ENCODE measurements around the gene ABCA13.
A peak's percentile ranks its signal among the peaks of the same experiment; 100 is the strongest.

The ABCA13 gene

DNA sequence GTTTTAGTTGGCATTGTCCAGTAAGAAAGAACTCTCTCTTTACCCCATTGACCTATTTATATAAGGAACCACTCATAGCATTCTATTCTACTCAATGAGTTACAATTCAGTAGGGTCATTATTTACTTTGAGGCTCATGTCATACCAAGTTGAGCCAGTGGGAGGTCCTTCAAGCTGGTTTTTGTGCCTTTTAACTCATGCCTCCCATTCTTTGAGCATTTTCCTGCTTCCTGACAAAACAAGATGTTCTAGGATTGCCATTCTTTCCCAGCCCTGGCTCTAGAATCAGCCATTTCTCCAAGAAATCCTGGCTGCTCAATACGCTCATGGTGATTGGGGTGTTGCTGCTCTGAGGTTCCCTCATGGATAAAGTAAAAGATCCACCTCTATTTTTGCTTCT lies 250.1 kb downstream of the ABCA13 start:
- Histone ChIP-seq H3K14ac (ENCODE audit: low read length in 2 of 2) (no peak overlapping the region), H4K8ac (ENCODE audit: low read length) (no peak overlapping the region), H2BK5ac (ENCODE audit: low read depth, low read length, poor library complexity, severe bottlenecking) (no peak overlapping the region), H3K4me1 (ENCODE audit: control insufficient read depth, insufficient read depth, low read depth, low read length) (peaks cover 2% of the 10 kb centered on the region), H3K9me3 (ENCODE audit: control insufficient read depth, low read length) (no peaks in the 10 kb centered on the region), H2AFZ (ENCODE audit: low read depth, low read length) (no peak overlapping the region), H2AK5ac (ENCODE audit: low read length, severe bottlenecking) (no peak overlapping the region), H2BK15ac (ENCODE audit: low read depth, poor library complexity, severe bottlenecking) (no peak overlapping the region), H3K18ac (ENCODE audit: low read depth in 1 of 2, low read length in 2 of 2) (no peak overlapping the region), H3K9ac (ENCODE audit: low read length) (no peak overlapping the region), H3K4me3 (ENCODE audit: insufficient read depth in 1 of 2, low read depth in 1 of 2, low read length in 2 of 2) (no peak overlapping the region), H3K36me3 (ENCODE audit: control insufficient read depth in 1 of 2, insufficient read depth in 2 of 2, low read depth in 1 of 2, low read length in 2 of 2) (no peaks in the 10 kb centered on the region), H3K4ac (ENCODE audit: low read depth in 1 of 2, low read length in 2 of 2) (no peak overlapping the region), H2BK12ac (ENCODE audit: low read length in 2 of 2) (no peak overlapping the region), H4K91ac (ENCODE audit: low read length) (no peak overlapping the region), H3K27me3 (ENCODE audit: control insufficient read depth in 1 of 2, insufficient read depth in 1 of 2, low read length in 2 of 2) (no peaks in the 10 kb centered on the region), H3K23ac (ENCODE audit: low read length in 2 of 2) (no peak overlapping the region), H3K79me1 (replicated peaks; ENCODE audit: low read length, poor library complexity, severe bottlenecking) (no peaks in the 10 kb centered on the region), H3K27ac (ENCODE audit: low read length, poor library complexity, severe bottlenecking) (peak overlapping the region; percentile 70), H3K4me2 (ENCODE audit: low read length, poor library complexity, severe bottlenecking) (no peak overlapping the region), H2BK120ac (ENCODE audit: low read depth, low read length) (no peak overlapping the region)
- peak; percentile 6 for DNase-seq
- 73% methylated on average over 1 of the region's 1 CpG for WGBS

DNA sequence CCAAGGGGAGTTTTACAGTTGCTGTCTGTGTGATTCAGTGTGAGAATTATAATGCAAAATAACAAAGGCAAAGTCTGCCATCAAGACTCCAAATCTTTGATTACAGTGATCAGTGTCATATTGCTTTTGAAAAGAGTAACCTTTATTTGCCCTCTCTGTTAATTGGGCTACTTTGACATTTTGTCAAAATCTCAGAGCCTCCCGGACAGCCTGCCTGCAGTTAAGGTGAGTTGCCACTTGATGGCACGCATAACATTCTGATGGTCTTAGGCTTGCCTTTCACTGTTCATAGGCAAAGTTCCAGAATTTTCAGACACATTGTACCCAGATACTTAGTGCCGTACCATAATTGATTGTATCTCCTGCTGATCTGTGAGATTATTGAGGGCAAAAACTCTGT lies 253.5 kb downstream of the ABCA13 start:
- no peak overlapping the region for H2BK12ac ChIP-seq (ENCODE audit: low read length in 2 of 2)
- no peaks in the 10 kb centered on the region for H3K9me3 ChIP-seq (ENCODE audit: control insufficient read depth, low read length)
- H2BK5ac ChIP-seq (ENCODE audit: low read depth, low read length, poor library complexity, severe bottlenecking): no peak overlapping the region
- H3K4me2 ChIP-seq (ENCODE audit: low read length, poor library complexity, severe bottlenecking): no peak overlapping the region
- no peak overlapping the region for H3K27ac ChIP-seq (ENCODE audit: low read length, poor library complexity, severe bottlenecking)
- H2AK5ac ChIP-seq (ENCODE audit: low read length, severe bottlenecking): no peak overlapping the region
- no peak overlapping the region for H3K14ac ChIP-seq (ENCODE audit: low read length in 2 of 2)
- no peak overlapping the region for H2BK15ac ChIP-seq (ENCODE audit: low read depth, poor library complexity, severe bottlenecking)
- H2AFZ ChIP-seq (ENCODE audit: low read depth, low read length): no peak overlapping the region
- no peak overlapping the region for H3K18ac ChIP-seq (ENCODE audit: low read depth in 1 of 2, low read length in 2 of 2)
- H3K4me1 ChIP-seq (ENCODE audit: control insufficient read depth, insufficient read depth, low read depth, low read length): peaks cover 8% of the 10 kb centered on the region
- H3K23ac ChIP-seq (ENCODE audit: low read length in 2 of 2): no peak overlapping the region
- H3K9ac ChIP-seq (ENCODE audit: low read length): no peak overlapping the region
- no peaks in the 10 kb centered on the region for H3K36me3 ChIP-seq (ENCODE audit: control insufficient read depth in 1 of 2, insufficient read depth in 2 of 2, low read depth in 1 of 2, low read length in 2 of 2)
- no peak overlapping the region for H3K4ac ChIP-seq (ENCODE audit: low read depth in 1 of 2, low read length in 2 of 2)
- no peaks in the 10 kb centered on the region for H3K79me1 ChIP-seq (replicated peaks; ENCODE audit: low read length, poor library complexity, severe bottlenecking)
- no peak for DNase-seq
- no peak overlapping the region for H3K4me3 ChIP-seq (ENCODE audit: insufficient read depth in 1 of 2, low read depth in 1 of 2, low read length in 2 of 2)
- no peak overlapping the region for H2BK120ac ChIP-seq (ENCODE audit: low read depth, low read length)
- WGBS: 56% methylated on average over 3 of the region's 3 CpGs
- no peak overlapping the region for H4K8ac ChIP-seq (ENCODE audit: low read length)
- no peaks in the 10 kb centered on the region for H3K27me3 ChIP-seq (ENCODE audit: control insufficient read depth in 1 of 2, insufficient read depth in 1 of 2, low read length in 2 of 2)
- H4K91ac ChIP-seq (ENCODE audit: low read length): no peak overlapping the region

- no peak overlapping the region for H3K4me3 ChIP-seq (ENCODE audit: insufficient read depth in 1 of 2, low read depth in 1 of 2, low read length in 2 of 2)
- no peak overlapping the region for H3K23ac ChIP-seq (ENCODE audit: low read length in 2 of 2)
- H3K9ac ChIP-seq (ENCODE audit: low read length): no peak overlapping the region
- H2BK15ac ChIP-seq (ENCODE audit: low read depth, poor library complexity, severe bottlenecking): no peak overlapping the region
- H2BK120ac ChIP-seq (ENCODE audit: low read depth, low read length): no peak overlapping the region
- H3K36me3 ChIP-seq (ENCODE audit: control insufficient read depth in 1 of 2, insufficient read depth in 2 of 2, low read depth in 1 of 2, low read length in 2 of 2): no peaks in the 10 kb centered on the region
- no peak overlapping the region for H2AK5ac ChIP-seq (ENCODE audit: low read length, severe bottlenecking)
- peaks cover 6% of the 10 kb centered on the region for H3K4me1 ChIP-seq (ENCODE audit: control insufficient read depth, insufficient read depth, low read depth, low read length)
- H3K14ac ChIP-seq (ENCODE audit: low read length in 2 of 2): no peak overlapping the region
- H3K4me2 ChIP-seq (ENCODE audit: low read length, poor library complexity, severe bottlenecking): no peak overlapping the region
- no peak overlapping the region for H3K27ac ChIP-seq (ENCODE audit: low read length, poor library complexity, severe bottlenecking)
- 78% methylated on average over 6 of the region's 6 CpGs for WGBS
- H3K79me1 ChIP-seq (replicated peaks; ENCODE audit: low read length, poor library complexity, severe bottlenecking): no peaks in the 10 kb centered on the region
- no peaks in the 10 kb centered on the region for H3K9me3 ChIP-seq (ENCODE audit: control insufficient read depth, low read length)
- no peak overlapping the region for H3K4ac ChIP-seq (ENCODE audit: low read depth in 1 of 2, low read length in 2 of 2)
- no peak overlapping the region for H2AFZ ChIP-seq (ENCODE audit: low read depth, low read length)
- H3K27me3 ChIP-seq (ENCODE audit: control insufficient read depth in 1 of 2, insufficient read depth in 1 of 2, low read length in 2 of 2): no peaks in the 10 kb centered on the region
- H4K8ac ChIP-seq (ENCODE audit: low read length): no peak overlapping the region
- no peak overlapping the region for H2BK12ac ChIP-seq (ENCODE audit: low read length in 2 of 2)
- no peak overlapping the region for H2BK5ac ChIP-seq (ENCODE audit: low read depth, low read length, poor library complexity, severe bottlenecking)
- no peak overlapping the region for H3K18ac ChIP-seq (ENCODE audit: low read depth in 1 of 2, low read length in 2 of 2)
- no peak overlapping the region for H4K91ac ChIP-seq (ENCODE audit: low read length)
- no peak for DNase-seq
Measured at GRCh38 chr7:48426331-48426965, 255.2 kb downstream of the ABCA13 start.

DNA sequence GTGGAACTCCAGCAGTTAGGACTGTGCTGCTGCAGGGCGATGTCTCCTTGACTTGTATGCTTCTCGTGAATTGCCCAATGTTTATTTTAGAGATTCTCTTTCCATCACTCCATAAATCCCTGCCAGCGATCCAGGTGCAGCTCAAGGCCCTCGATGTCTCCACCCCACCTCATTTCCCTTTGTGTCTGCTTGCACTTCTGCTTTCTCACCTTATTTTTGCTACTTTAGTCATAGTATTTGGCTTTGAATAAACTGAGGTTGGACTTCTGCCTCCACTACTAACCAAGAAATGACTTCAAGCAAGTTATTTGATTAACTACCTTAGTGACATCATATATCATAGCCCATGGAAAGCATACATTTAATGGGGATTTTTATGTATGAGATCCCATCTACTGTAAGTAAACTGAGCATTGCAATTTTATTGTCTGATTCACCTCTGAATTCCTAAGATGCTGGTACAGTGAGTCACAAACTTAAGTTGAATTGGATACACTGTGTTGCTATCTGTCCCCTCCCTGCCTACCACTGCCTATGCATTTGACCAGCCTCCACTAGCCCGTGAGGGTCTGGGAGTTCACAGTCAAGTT lies 255.8 kb downstream of the ABCA13 start:
- no peak overlapping the region for H3K9ac ChIP-seq (ENCODE audit: low read length)
- H2BK12ac ChIP-seq (ENCODE audit: low read length in 2 of 2): no peak overlapping the region
- no peak overlapping the region for H3K23ac ChIP-seq (ENCODE audit: low read length in 2 of 2)
- H3K9me3 ChIP-seq (ENCODE audit: control insufficient read depth, low read length): no peaks in the 10 kb centered on the region
- WGBS: 71% methylated on average over 5 of the region's 5 CpGs
- no peak overlapping the region for H2AFZ ChIP-seq (ENCODE audit: low read depth, low read length)
- no peak overlapping the region for H3K4me3 ChIP-seq (ENCODE audit: insufficient read depth in 1 of 2, low read depth in 1 of 2, low read length in 2 of 2)
- no peak overlapping the region for H2BK15ac ChIP-seq (ENCODE audit: low read depth, poor library complexity, severe bottlenecking)
- no peak overlapping the region for H2BK120ac ChIP-seq (ENCODE audit: low read depth, low read length)
- H2BK5ac ChIP-seq (ENCODE audit: low read depth, low read length, poor library complexity, severe bottlenecking): no peak overlapping the region
- no peak overlapping the region for H2AK5ac ChIP-seq (ENCODE audit: low read length, severe bottlenecking)
- no peak for DNase-seq
- H3K27ac ChIP-seq (ENCODE audit: low read length, poor library complexity, severe bottlenecking): peak overlapping the region; percentile 59
- H3K4ac ChIP-seq (ENCODE audit: low read depth in 1 of 2, low read length in 2 of 2): no peak overlapping the region
- no peaks in the 10 kb centered on the region for H3K27me3 ChIP-seq (ENCODE audit: control insufficient read depth in 1 of 2, insufficient read depth in 1 of 2, low read length in 2 of 2)
- H3K36me3 ChIP-seq (ENCODE audit: control insufficient read depth in 1 of 2, insufficient read depth in 2 of 2, low read depth in 1 of 2, low read length in 2 of 2): no peaks in the 10 kb centered on the region
- H4K8ac ChIP-seq (ENCODE audit: low read length): no peak overlapping the region
- H3K14ac ChIP-seq (ENCODE audit: low read length in 2 of 2): no peak overlapping the region
- H3K18ac ChIP-seq (ENCODE audit: low read depth in 1 of 2, low read length in 2 of 2): no peak overlapping the region
- no peak overlapping the region for H3K4me2 ChIP-seq (ENCODE audit: low read length, poor library complexity, severe bottlenecking)
- H3K4me1 ChIP-seq (ENCODE audit: control insufficient read depth, insufficient read depth, low read depth, low read length): peaks cover 6% of the 10 kb centered on the region
- peak overlapping the region; percentile 34 for H4K91ac ChIP-seq (ENCODE audit: low read length)
- H3K79me1 ChIP-seq (replicated peaks; ENCODE audit: low read length, poor library complexity, severe bottlenecking): no peaks in the 10 kb centered on the region
